ENCODE measurements around the gene PIP4K2A. TPM values are rescaled to one million over a fixed set of nuclear protein-coding genes. Genes with fewer than 3 reads are reported as not detected.

The PIP4K2A gene
- total and polyA plus RNA-seq, 2 experiments from 2014 or later = 39.9 to 40.1 TPM

GRCh38 chr10:22630234-22631174, 83.9 kb downstream of the PIP4K2A start (continued):
- peak; percentile 31; the same call in 1 of the 2 replicates for TF ChIP-seq ZNF462 (CRISPR knock-in tag; IDR thresholded peaks at IDR 0.05)
- TF ChIP-seq ZNF331 (CRISPR knock-in tag; IDR thresholded peaks at IDR 0.05; ENCODE audit: low read depth) = no peak
- TF ChIP-seq NANOG (IDR thresholded peaks at IDR 0.05; ENCODE audit: borderline replicate concordance) = no peak
- TF ChIP-seq EZH2phosphoT487 (IDR thresholded peaks at IDR 0.05; ENCODE audit: unreplicated experiment) = no peak
- TF ChIP-seq CREB1 (CRISPR knock-in tag; IDR thresholded peaks at IDR 0.05; ENCODE audit: low read depth) = no peak
- no peak for TF ChIP-seq ZNF114 (CRISPR knock-in tag; IDR thresholded peaks at IDR 0.05)
- no peak for TF ChIP-seq STAT1 (IDR thresholded peaks at IDR 0.05; ENCODE audit: unreplicated experiment)

GRCh38 chr10:22629852-22630233, 84.5 kb downstream of the PIP4K2A start:
- Histone ChIP-seq H3K4me1 (ENCODE audit: insufficient read depth) (peaks cover 56% of the 10 kb centered on the region), H2AFZ (no peak overlapping the region), H3K27me3 (ENCODE audit: insufficient read depth) (no peaks in the 10 kb centered on the region), H3F3A (replicated peaks; ENCODE audit: low read depth) (no peaks in the 10 kb centered on the region), H3K36me3 (ENCODE audit: insufficient read depth) (no peaks in the 10 kb centered on the region), H3K4me2 (0 out of 2 replicates have a peak overlapping the region, but pooled peaks have one; percentile 15), H3K9me2 (ENCODE audit: insufficient read depth) (no peaks in the 10 kb centered on the region), H3K4me3 (no peak overlapping the region), H4K20me1 (replicated peaks; ENCODE audit: insufficient read depth) (0 out of 2 replicates have a peak, but pooled peaks cover 5% of the 10 kb centered on the region), H3K27ac (ENCODE audit: low read depth) (no peak overlapping the region), H3K79me2 (replicated peaks; ENCODE audit: insufficient read depth) (peaks cover 100% of the 10 kb centered on the region)
- Mint-ChIP-seq H3K9me3 (no peaks in the 10 kb centered on the region), H3K4me1 (peaks cover 64% of the 10 kb centered on the region), H3K36me3 (ENCODE audit: low read depth) (peaks cover 7% of the 10 kb centered on the region; the same call in 2 of the 3 replicates), H3K27me3 (ENCODE audit: insufficient read depth, low read depth, poor library complexity) (no peaks in the 10 kb centered on the region), H3K4me3 (no peak overlapping the region), H3K27ac (0 out of 2 replicates have a peak overlapping the region, but pooled peaks have one; percentile 60)
- DNase-seq (ENCODE audit: low spot score) (no peak), ATAC-seq (no peak)
- TF ChIP-seq POLR2AphosphoS5 (IDR thresholded peaks at IDR 0.05; ENCODE audit: low read depth) = no peak
- no peak for TF ChIP-seq JUNB (IDR thresholded peaks at IDR 0.05; ENCODE audit: unreplicated experiment)
- TF ChIP-seq EZH2 (IDR thresholded peaks at IDR 0.05; ENCODE audit: low read depth, unreplicated experiment) = no peak
- no peak for TF ChIP-seq ZNF114 (CRISPR knock-in tag; IDR thresholded peaks at IDR 0.05)
- no peak for TF ChIP-seq EZH2phosphoT487 (IDR thresholded peaks at IDR 0.05; ENCODE audit: unreplicated experiment)
- no peak for TF ChIP-seq CTCF (conservative IDR thresholded peaks at IDR 0.05; ENCODE audit: low read depth in 2 of 2)
- no peak for TF ChIP-seq ETS1 (IDR thresholded peaks at IDR 0.05)
